Measurements from ENCODE around the gene SDE2.
"Not testable (repeated sequence)": the region's sequence is repeated elsewhere in the genome, so short reads cannot be mapped to it uniquely, and the experiment has no call there.

The SDE2 gene

DNA sequence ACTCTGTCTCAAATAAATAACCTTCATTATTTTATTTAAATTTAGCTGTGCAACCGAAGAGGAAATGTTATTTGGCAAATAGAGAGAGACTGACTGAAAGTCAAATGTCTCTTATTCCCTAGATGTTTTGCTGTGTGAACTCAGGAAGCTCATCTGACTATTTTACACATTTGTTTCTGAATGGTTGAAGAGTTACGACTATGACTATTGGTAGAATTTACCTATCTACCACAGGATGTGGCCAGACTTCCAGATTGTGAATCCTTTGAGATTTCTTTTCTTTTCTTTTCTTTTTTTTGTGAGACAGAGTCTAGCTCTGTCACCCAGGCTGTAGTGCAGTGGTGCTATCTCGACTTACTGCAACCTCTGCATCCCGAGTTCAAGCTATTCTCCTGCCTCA lies 5.3 kb upstream of the SDE2 start:
- DNase-seq: no peak

DNA sequence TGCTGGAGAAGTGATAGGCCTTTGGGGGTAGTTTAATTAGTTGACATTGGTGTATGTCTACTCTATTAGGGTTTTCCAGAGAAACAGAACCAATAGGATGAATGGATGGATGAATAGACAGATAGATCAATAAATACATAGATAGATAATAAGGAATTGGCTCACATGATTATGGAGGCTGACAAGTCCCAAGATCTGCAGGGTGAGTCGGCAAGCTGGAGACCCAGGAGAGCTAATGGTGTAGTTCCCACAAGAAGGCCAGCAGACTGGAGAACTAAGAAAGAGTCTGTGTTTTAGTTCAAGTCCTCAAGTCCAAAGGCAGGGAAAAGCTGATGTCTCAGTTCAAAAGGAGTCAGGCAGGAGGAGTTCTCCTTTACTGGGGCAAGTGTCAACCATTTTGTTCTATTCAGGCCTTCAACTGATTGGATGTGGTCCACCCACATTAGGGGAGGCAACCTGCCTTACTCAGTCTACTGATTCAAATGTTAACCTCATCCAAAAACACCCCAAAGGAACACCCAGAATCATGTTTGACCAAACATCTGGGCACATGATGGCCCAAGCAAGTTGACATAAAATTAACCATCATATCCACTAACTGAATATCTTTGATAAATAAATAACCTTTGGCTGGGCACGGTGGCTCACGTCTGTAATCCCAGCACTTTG lies 4.5 kb upstream of the SDE2 start:
- no peak for DNase-seq

DNA sequence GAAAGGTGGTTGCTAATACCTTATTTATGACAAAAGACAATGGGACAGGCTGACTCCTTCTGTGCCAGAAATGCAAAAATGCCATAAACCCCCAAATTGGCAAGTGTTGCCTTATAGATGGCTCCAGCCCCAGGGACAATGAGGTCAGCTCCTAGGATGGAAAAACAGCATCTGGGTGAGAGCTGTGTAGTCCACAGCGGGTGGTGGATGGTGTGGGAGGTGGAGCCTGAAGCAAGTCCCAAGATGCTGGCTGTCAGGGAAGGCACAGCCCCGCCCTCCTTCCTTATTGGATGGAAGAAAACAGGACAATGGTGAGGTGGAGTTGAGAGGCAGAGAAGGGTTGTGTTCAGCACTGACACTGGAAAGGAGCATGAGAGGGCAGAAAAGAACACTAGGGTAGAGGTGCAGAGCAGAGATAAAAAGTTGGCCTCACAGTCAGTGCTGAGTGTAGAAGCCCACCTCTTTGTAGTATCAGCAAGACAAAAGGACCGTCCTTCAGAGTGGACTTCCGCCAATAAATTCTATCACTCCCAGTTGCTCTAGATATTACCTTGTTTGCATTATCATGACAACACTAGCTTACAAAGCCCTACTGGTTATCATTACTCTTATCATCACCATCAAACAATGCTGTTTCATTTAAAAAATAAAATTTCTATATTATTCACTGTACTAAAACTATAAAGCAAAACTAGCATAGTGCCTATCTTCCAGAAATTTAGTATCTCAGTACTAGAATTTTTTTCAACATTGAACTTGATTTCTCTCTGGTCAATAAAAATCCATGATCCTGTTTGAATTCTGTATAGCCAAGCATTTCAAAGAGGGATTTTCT lies 3.7 kb upstream of the SDE2 start:
- DNase-seq: peak; percentile 88 to 91

DNA sequence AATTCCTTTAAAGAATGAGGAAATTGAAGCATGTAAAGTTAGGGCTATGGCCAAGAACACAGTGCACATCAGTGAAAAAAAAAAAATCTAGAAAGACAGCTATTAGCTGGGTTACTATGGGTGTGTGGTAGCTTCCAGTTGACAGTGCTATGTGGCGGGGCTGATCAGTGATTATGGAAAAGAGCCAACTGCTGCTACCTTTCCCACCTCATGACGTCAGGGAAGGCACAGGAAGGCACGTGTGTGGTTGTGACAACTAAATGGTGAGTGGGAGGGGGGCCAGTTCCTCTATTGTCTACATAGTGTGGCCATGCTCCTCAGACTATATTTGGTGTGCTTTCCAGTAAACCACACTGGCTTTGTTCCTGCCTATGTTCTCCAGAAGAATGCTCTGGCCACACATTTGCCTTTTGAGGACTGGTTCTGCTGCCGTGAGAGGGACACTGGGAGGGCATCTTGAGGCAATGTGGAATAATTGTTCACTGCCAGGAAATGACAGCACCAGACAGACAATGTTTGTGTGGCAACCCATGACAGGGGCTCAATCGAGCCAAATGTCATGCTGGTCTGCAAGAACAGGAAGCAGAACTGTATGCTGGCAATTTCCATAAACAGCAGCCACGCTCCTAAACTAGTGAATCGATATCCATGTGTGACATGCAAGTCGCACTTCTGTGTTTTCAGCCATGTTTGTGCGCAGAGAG lies 3.0 kb upstream of the SDE2 start:
- DNase-seq: peak; percentile 70

DNA sequence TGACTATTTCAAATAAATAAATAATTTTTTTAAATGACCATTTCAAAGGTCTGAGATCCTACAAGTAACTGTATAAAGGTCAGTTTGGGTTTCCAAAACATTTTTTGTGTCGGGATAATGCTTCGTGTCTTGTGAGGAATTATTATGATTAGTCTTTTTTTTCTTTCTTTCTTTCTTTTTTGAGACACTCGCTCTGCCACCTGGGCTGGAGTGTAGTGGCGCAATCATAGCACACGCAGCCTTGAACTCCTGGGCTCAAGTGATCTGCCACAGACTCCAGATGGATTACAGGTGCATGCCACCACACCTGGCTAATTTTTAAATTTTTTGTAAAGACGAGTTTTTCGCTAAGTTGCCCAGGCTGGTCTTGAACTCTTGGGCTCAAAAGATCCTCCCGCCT lies 1.9 kb upstream of the SDE2 start:
- no peak for DNase-seq

DNA sequence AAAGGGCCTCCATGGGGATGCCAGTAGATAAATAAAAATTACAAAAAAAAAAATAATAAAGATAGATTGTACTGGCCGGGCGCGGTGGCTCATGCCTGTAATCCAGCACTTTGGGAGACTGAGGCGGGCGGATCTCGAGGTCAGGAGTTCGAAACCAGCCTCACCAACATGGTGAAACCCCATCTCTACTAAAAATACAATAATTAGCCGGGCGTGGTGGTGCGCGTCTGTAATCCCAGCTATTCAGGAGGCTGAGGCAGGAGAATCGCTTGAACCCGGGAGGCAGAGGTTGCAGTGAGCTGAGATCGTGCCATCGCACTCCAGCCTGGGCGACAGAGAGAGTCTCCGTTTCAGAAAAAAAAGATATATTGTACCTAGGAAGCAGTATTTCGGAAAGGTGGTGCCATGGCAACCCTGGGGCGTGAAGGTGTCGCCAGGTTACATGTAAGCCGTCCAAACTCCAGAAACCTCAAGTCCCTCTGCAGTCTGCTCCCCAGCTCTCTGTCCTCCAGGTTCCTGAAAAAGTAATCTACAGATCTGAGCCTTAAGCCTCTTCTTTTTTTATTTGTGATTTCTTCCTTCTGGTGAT lies 1.4 kb upstream of the SDE2 start:
- not testable (repeated sequence) for DNase-seq

DNA sequence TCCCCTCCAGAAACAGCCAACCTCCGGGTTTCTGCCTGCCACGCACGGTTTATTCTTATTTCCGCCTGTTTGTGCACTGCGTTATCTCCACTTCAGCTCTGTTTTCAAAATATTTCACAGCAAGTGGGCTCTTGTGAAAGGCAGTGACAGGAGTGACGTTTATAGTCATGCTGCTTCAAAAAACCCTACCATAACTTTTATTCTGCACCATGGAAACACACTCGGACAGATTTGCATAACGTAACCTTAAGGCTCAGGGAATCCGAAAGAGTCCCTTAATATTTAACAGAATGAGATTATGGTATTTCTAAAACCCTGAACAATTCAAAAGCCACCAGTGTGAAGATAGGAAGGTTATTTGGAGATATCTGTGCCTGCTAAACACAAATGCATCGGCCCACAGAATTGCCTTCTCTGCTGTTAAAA lies 782 bp upstream of the SDE2 start:
- no peak for DNase-seq

DNA sequence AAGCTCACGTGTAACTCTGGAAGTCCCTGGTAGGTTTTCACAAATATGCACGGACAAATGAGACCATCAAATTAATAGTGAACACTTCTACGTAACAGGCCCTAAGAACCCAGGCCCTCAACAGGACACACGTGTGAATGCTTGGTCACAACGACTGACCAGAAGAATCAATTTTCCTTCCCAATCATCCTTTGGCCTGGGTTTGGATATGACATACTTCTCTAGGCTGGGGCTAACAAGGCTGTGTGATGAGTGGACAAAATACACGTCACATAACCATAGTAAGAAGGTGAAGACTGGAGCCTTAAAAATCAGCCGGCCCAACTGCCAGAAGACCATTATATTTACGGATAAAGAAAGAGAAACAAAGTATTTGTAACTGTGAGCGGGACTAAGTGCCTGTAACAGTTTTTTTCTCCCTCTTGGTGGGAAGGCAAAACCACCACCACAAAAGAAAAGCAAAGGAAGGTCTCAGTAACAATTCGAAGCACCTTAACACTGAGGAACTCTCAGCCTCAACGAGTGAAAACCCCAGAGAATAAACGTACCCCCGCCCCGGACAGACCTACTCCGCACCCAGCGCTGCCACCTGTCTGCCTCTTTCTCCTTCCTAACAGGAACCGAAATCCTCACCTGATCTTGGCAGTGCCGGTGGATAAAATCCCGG lies 450 bp downstream of the SDE2 start:
- DNase-seq: no peak

DNA sequence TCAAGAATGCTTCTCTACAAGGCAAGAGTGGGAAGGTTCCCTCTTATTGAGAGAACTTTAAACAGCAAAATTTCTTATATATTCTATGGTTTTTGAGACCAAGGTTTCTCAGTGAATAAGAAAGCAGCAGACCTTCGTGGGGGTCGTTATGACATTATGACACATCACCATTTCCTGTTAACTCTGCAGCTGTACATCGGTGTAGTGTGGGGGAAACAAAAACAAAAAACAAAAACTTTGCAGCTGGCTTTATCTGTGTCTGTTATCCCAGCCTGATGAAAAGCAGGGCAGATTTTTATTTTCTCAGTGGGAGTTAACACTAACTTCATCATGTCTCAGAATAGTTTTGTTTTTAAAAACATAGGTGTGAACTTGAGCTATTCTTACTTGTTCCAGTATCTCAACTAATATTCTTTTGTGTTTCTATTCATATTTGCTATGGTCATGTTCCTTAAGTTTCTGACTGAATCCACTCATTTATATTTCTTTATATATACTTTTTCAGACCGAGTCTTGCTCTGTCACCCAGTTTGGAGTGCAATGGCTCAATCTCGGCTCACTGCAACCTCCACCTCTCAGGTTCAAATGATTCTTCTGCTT lies 2.1 kb downstream of the SDE2 start:
- no peak for DNase-seq

DNA sequence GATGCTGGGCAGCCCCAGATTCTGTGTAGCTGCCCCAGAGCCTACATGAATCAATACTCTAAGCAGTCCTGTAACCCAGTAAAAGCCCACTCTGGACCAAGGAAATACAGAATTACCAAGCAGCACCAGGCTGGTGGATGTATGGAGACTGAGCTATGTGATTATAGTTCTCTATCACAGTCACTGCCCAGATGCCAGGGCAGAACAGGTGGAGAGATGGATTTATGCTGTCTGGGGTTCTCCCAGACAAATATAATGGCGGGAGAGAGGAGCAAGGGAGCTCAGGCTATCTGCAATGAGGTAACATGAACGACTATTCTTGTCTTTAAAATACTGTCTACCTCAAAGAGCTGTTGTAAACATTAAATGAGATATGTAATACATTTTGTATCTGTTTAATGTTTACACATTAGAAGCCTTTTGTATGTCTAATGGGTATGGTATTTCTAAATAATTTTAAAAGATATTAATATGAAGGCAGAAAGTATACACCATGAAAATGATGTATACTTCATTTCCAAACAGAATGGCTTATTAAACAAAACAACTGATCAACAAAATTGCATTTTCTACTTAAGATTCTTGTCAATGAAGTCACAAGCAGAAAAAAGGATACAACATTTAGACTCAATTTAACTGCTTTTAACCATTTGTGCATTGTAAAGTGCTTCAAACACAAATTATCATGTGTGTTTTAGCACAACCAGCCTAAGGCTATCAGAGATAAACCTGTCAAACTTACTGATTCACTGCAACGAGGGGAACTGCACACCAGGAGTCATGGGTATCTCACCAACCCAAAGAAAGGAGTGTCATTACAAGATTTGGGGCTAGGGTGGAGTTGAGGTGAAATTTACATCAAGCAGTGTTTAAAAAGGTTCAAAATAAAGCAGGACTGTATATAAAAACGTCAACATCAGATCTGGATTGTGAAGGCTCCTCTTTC lies 3.0 kb downstream of the SDE2 start:
- no peak for DNase-seq

DNA sequence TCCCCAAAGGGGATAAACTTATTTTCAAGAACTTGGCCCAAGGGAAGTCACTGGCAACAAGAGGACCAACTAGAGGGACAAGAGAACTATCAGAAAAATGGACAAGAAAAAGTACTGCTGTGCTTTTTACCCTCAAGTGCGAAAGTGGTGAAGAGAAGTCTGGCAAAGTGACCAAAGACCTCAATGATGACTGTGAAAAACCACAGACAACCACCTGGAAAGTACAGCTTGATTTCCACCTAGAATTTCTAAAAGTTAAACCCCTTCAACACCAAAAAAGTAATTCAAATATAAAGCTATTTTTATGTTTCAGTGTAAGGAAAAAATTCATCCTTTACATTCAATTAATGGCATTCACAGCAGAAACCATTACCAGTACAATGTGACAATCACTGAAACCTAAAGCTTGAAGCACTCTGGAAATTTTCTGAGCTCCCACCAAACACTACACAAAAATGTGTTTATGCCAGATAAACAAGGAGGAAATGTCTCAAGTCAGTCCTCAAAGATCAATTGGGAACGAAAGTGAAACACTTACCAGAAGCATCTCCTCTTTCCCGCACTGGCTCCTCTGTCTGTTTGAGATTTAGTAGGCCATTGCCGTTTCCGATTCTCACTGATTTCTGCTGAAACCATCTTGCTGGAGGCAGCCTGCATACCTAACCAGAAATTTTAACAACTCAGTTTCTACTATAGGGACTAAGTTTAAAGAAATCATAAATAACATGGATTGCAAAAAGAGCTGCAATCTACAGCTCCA lies 8.3 kb downstream of the SDE2 start:
- no peak for DNase-seq

DNA sequence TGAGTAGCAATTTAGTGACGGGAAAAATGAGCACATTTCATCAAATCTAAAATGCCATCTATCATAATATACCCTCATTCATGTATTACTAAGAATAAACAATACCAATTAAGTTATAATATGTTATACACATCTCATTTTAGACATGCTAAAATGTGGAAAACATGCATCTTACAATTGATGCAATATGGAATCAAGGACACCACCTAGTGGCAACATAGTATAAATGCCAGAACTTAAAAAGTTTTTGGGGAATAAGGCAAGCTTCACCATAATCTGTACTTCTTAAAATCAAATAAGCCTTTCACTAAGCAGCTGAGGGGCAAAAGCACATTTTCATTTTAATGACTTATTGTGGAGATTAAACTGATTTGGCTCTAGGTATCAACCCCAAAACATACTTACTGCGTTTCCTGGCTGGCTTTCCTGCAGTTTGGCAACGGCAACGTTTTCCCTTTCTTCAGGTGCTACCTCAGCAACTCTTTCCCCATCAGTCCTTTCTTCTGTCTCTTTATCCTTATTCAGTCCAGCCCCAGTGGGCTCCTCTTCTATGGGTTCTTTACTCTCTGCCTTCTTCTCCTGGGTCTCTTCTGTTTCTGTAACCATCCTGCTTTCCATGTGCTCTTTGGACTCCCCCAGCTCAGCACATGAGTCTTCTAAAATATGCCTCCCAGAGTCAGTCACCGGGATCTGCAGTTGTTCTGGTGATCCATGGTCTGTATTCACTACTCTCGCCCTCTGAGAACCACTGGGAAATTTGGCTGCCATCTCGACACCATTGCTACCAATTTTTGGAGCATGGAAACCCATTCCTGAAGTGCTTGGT lies 11.4 kb downstream of the SDE2 start:
- DNase-seq: peak; percentile 15 to 57

DNA sequence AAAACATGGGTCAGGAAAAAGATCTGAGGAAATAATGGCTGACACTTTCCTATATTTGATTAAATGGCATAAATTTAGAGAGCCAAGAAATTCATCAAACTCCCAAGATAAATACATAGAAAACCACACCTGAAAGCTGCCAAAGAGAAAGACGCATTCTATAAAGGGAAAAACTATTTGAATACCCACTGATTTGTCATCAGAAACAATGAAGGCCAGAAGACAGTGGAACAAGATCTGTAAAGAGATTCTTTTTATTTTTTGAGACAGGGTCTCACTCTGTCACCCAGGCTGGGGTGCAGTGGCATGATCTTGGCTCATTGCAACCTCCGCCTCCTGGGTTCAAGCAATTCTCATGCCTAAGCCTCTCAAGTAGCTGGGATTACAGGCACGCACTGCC lies 17.4 kb downstream of the SDE2 start:
- no peak for DNase-seq

DNA sequence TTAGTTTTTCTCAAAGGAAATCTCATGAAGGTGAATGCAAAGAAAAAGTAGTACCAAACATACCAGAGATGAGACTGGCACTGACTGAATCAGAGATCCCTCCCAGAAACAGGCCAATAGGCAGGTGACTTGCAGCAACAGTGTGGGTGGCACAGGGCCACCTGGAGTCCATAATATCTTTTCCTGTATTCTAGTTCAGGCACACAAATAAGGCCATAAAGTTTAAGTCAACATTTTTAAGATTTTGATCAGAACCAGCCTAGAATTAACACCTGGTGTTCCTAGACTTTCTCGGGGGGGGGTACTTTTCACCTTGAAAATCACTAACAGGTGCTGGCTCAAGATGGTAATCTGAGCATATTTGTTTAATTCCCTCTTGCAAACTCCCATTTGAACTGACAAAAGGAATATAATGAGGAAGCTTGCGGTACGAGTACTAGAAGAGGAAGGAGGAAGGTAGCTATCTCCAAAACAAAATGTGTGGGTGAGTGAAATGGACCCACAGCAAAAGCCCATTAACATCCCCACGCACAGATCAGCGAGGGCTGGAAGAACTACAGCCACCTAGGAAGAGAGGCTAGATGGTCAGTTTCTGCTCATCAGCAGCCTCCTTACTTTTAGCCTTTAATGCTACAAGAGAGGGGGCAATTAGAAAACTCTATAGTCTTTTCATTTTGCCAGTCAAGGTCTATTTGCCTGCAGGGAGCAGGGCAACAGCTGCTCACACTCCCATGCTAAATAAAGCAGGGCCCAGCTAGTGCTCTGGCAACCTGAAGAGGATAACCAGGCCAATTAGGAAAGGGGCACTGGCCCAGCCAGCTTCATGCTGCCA lies 18.9 kb downstream of the SDE2 start:
- DNase-seq: no peak

DNA sequence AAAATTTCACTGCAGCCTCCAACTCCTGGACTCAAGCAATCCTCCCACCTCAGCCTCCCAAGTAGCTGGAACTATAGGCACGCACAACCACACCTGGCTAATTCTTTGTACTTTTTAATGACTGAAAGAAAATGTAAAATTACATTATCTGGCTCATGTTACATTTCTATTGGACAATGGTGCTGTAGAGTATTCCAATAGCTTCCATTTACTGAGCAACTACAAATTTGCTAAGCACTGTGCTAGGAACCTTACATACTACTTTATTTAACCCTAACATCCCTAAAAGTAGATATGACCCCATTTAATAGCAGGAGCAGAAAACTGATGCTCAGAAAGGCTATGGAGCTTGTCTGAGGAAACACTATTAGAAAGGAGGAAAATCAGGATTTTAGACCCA lies 19.7 kb downstream of the SDE2 start:
- no peak for DNase-seq

DNA sequence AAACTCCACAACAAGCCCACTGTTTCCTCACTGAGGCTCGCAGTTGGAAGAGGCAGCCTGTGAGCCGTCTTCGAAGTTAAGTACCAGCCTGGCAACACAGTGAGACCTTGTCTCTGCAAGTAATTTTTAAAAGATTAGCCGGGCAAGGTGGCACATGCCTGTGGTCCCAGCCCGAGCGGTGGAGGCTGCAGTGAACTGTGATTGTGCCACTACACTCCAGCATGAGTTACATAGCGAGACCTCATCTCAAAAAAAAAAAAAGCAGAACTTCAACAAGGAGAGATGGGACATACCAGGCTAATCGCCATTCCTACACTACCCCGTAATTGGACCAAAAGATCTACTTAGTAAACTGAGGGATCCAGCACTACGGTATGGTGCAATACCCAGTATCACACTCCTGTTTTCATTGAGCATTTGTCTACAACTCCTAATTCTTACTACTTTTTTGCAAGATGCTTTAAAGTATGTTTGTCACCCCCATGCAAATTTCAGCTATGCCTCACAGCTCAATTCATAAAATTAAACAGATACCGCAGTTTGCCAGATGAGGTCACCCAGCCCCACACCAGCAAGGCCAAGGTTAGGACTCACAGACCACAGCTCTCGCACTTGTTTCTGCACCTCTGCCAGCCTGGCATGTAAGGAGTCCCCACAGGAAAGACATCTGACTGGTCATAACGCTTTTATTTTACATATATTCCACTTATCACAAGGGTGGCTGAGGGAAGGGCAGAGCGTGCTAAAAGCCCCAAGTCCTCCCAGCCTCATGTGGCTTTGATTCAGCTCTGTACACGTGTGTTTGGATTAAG lies 21.0 kb downstream of the SDE2 start:
- no peak for DNase-seq

DNA sequence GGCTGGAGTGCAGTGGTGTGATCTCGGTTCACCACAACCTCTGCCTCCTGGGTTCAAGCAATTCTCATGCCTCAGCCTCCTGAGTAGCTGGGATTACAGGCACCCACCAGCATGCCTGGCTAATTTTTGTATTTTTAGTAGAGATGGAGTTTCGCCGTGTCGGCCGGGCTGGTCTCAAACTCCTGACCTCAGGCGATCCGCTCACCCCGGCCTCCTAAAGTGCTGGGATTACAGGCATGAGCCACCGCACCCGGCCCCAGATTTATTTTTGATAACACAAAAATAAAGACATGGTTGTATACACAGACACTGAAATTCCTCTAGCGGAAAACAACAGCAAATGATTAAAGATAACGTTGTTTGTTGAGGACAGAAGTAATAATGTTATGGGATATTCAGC lies 24.0 kb downstream of the SDE2 start:
- DNase-seq: not testable (repeated sequence)

DNA sequence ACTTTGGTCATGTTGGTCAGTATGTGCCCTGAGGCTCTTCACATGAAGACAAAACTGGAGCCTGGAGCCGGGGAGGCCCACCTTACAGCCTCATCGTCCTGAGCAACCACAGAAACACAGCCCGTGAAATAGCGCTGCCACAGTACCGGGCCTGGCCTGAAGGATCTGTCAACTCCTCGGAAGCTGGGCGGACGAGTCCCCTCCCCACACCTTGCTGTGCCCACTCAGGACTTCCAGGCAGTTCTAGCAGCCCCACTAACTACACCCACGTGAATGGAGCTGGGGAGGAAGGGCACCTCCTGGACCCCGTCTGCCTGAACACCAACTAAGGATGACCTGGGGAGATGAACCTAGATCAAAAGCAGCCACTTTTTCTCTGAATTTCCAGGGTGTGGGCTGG lies 24.7 kb downstream of the SDE2 start:
- no peak for DNase-seq
